ENCODE data around the gene MEIS2. TPM values are rescaled to one million over a fixed set of nuclear protein-coding genes. Genes with fewer than 3 reads are reported as not detected.

Gene MEIS2
- total and polyA plus RNA-seq, 2 experiments from 2014 or later: 224 to 432 TPM

- H3K9me3 ChIP-seq (ENCODE audit: low read depth): no peaks in the 10 kb centered on the region
- peak in 1 of 2 donors; percentile 35 for DNase-seq (ENCODE audit: low read depth in 1 of 2, low spot score in 1 of 2)
- peak overlapping the region; percentile 97 for H3K27ac ChIP-seq
- no peak for TF ChIP-seq CTCF (IDR thresholded peaks at IDR 0.05; ENCODE audit: low read depth, low read length)
- peaks cover 13% of the 10 kb centered on the region for H3K4me1 ChIP-seq (ENCODE audit: low read depth)
- H3K27me3 ChIP-seq: no peaks in the 10 kb centered on the region
- H3K36me3 ChIP-seq: no peaks in the 10 kb centered on the region
- H3K4me3 ChIP-seq: peak overlapping the region; percentile 98
These were observed 5.5 kb upstream of the MEIS2 start for GRCh38 chr15:37105889-37106288.

GRCh38 chr15:37105029-37105428 lies 4.7 kb upstream of the MEIS2 start:
- no peaks in the 10 kb centered on the region for H3K27me3 ChIP-seq
- peak in 1 of 2 donors; percentile 38 for DNase-seq (ENCODE audit: low read depth in 1 of 2, low spot score in 1 of 2)
- H3K4me3 ChIP-seq: peak overlapping the region; percentile 98
- TF ChIP-seq CTCF (IDR thresholded peaks at IDR 0.05; ENCODE audit: low read depth, low read length): no peak
- H3K27ac ChIP-seq: peak overlapping the region; percentile 97
- H3K4me1 ChIP-seq (ENCODE audit: low read depth): peaks cover 13% of the 10 kb centered on the region
- H3K9me3 ChIP-seq (ENCODE audit: low read depth): no peaks in the 10 kb centered on the region
- no peaks in the 10 kb centered on the region for H3K36me3 ChIP-seq

GRCh38 chr15:37104424-37104981 lies 4.2 kb upstream of the MEIS2 start:
- Histone ChIP-seq H3K36me3 (no peaks in the 10 kb centered on the region), H3K4me3 (peak overlapping the region; percentile 98), H3K27ac (peak overlapping the region; percentile 97), H3K27me3 (no peaks in the 10 kb centered on the region), H3K4me1 (ENCODE audit: low read depth) (peaks cover 10% of the 10 kb centered on the region), H3K9me3 (ENCODE audit: low read depth) (no peaks in the 10 kb centered on the region)
- peak in 1 of 2 donors; percentile 56 for DNase-seq (ENCODE audit: low read depth in 1 of 2, low spot score in 1 of 2)
- TF ChIP-seq CTCF (IDR thresholded peaks at IDR 0.05; ENCODE audit: low read depth, low read length): no peak

- H3K4me3 ChIP-seq: peak overlapping the region; percentile 98
- no peak for TF ChIP-seq CTCF (IDR thresholded peaks at IDR 0.05; ENCODE audit: low read depth, low read length)
- H3K4me1 ChIP-seq (ENCODE audit: low read depth): peaks cover 9% of the 10 kb centered on the region
- H3K27me3 ChIP-seq: no peaks in the 10 kb centered on the region
- peak in 1 of 2 donors; percentile 39 for DNase-seq (ENCODE audit: low read depth in 1 of 2, low spot score in 1 of 2)
- no peaks in the 10 kb centered on the region for H3K36me3 ChIP-seq
- H3K27ac ChIP-seq: peak overlapping the region; percentile 97
- no peaks in the 10 kb centered on the region for H3K9me3 ChIP-seq (ENCODE audit: low read depth)
These were observed 3.4 kb upstream of the MEIS2 start for GRCh38 chr15:37103475-37104423.

- peak overlapping the region; percentile 98 for H3K4me3 ChIP-seq
- no peaks in the 10 kb centered on the region for H3K27me3 ChIP-seq
- no peak for DNase-seq (ENCODE audit: low read depth in 1 of 2, low spot score in 1 of 2)
- no peaks in the 10 kb centered on the region for H3K9me3 ChIP-seq (ENCODE audit: low read depth)
- H3K4me1 ChIP-seq (ENCODE audit: low read depth): peaks cover 2% of the 10 kb centered on the region
- no peak for TF ChIP-seq CTCF (IDR thresholded peaks at IDR 0.05; ENCODE audit: low read depth, low read length)
- H3K27ac ChIP-seq: peak overlapping the region; percentile 97
- no peaks in the 10 kb centered on the region for H3K36me3 ChIP-seq
These were observed 2.8 kb upstream of the MEIS2 start for GRCh38 chr15:37103163-37103435.
